K562 (cell line): ENCODE results near the gene JUND. TPM values are rescaled to one million over a fixed set of nuclear protein-coding genes. Genes with fewer than 3 reads are reported as not detected.

ENCODE experiments used
- ATAC-seq: fragments of 200-7000 bp; cut with Tn5 transposase; 3 replicates; pipeline ENCODE4 v1.9.1; 2020; ENCODE audit warnings: moderate library complexity
- BruUV-seq: library from RNA; stranded (reverse); fragments of 400-500 nt; replicated peaks from 2 replicates; lab custom pipeline; 2021; lab: Mats Ljungman, UMichigan
- CTCF ChIA-PET: fragments of 300-600 bp; formaldehyde crosslinking; extraction: SDS; loops from one replicate; lab custom pipeline; 2021; ENCODE audit warnings: low intra/inter-chr PET ratio; lab: Yijun Ruan, JAX
- POLR2A ChIA-PET: fragments of 300-600, 350-650 bp; sonication (Branson Sonifier 250); formaldehyde crosslinking; extraction: SDS; loops from one replicate; lab custom pipeline; 2021; ENCODE audit warnings: antibody characterized with exemption, inconsistent platforms; lab: Yijun Ruan, JAX
- DNase-seq, 4 experiments: peaks; one replicate each; pipeline versions ENCODE4 v3.0.0 to v3.0.0-alpha.2; 2011 to 2018; ENCODE audit warnings: low spot score in 3 of 4, mixed read lengths in 3 of 4; ENCODE audit errors: extremely low read depth in 1 of 4
- FAIRE-seq: peaks from 2 replicates; lab custom pipeline; 2011; peaks lifted over from hg19 to GRCh38; lab: Jason Lieb, UNC
- H2AFZ ChIP-seq: 2 replicates; pipeline ENCODE4 v1.6.0; 2011; ENCODE audit warnings: low read depth, low read length, control low read depth, inconsistent platforms
- H3K27ac ChIP-seq: fragments of 200-600 bp; 3 replicates; pipeline ENCODE4 v1.8.0; 2011; ENCODE audit warnings: low read depth, mild to moderate bottlenecking, control low read depth, inconsistent platforms, low read length, moderate library complexity, mixed read lengths; ENCODE audit errors: extremely low read depth
- H3K27me3 ChIP-seq, 2 experiments: fragments of 300-600 bp in 1 of 2; 2 replicates in 1 of 2; 3 replicates in 1 of 2; pipeline versions ENCODE4 v1.6.0 to v1.8.0; 2011; ENCODE audit warnings: inconsistent platforms in 2 of 2, low read length in 2 of 2, mild to moderate bottlenecking in 1 of 2, mixed read lengths in 1 of 2, moderate library complexity in 1 of 2; ENCODE audit not compliant: control insufficient read depth in 2 of 2, insufficient read depth in 2 of 2
- H3K36me3 ChIP-seq: fragments of 300-600 bp; 3 replicates; pipeline ENCODE4 v1.8.0; 2011; ENCODE audit warnings: mild to moderate bottlenecking, low read length, inconsistent platforms; ENCODE audit not compliant: control insufficient read depth, insufficient read depth
- H3K4me1 ChIP-seq, 2 experiments: fragments of 200-600 bp in 1 of 2; replicated peaks in 1 of 2; 2 replicates in 1 of 2; 3 replicates in 1 of 2; pipeline versions ENCODE4 v1.5.1 to v1.8.0; 2011; ENCODE audit warnings: inconsistent platforms in 2 of 2, low read length in 2 of 2, mild to moderate bottlenecking in 1 of 2, mixed read lengths in 1 of 2, moderate library complexity in 1 of 2; ENCODE audit not compliant: control insufficient read depth in 2 of 2, insufficient read depth in 2 of 2
- H3K4me2 ChIP-seq: 2 replicates; pipeline ENCODE4 v1.6.1; 2011; ENCODE audit warnings: low read length, control low read depth, inconsistent platforms, mixed read lengths; ENCODE audit not compliant: insufficient read depth
- H3K4me3 ChIP-seq: fragments of 200-600 bp; sonication (generic), shearing (Covaris generic); 2 replicates; pipeline ENCODE4 v1.5.1; 2016; ENCODE audit warnings: control low read depth, inconsistent platforms
- H3K79me2 ChIP-seq: fragments of 200-600 bp; 3 replicates; pipeline ENCODE4 v1.8.0; 2011; ENCODE audit warnings: low read length, inconsistent platforms; ENCODE audit not compliant: control insufficient read depth, insufficient read depth
- H3K9ac ChIP-seq, 2 experiments: 2 replicates each; pipeline versions ENCODE4 v1.6.0 to v1.6.1; 2011; ENCODE audit warnings: low read depth in 2 of 2, low read length in 2 of 2, control low read depth in 1 of 2, inconsistent platforms in 1 of 2, mild to moderate bottlenecking in 1 of 2, mixed read lengths in 1 of 2; ENCODE audit not compliant: insufficient read depth in 1 of 2
- H3K9me1 ChIP-seq: one replicate; pipeline ENCODE4 v1.6.0; 2011; ENCODE audit warnings: inconsistent platforms, mild to moderate bottlenecking, low read length, moderate library complexity; ENCODE audit not compliant: control insufficient read depth, insufficient read depth
- H3K9me3 ChIP-seq: replicated peaks from 2 replicates; pipeline ENCODE4 v1.5.1; 2011; ENCODE audit warnings: low read depth, low read length, inconsistent platforms; ENCODE audit not compliant: control insufficient read depth, insufficient read depth
- H4K20me1 ChIP-seq: replicated peaks from 2 replicates; pipeline ENCODE4 v1.6.1; 2011; ENCODE audit warnings: low read length, inconsistent platforms, mixed read lengths; ENCODE audit not compliant: control insufficient read depth, insufficient read depth
- GATAD2A ChIP-seq: fragments of 450-650 bp; IDR thresholded peaks from 2 replicates; pipeline ENCODE4 v1.6.1; 2017
- ILF3 ChIP-seq: fragments of 450-650 bp; IDR thresholded peaks from 2 replicates; pipeline ENCODE4 v1.6.1; 2018; ENCODE audit warnings: antibody characterized with exemption, mild to moderate bottlenecking, moderate library complexity, borderline replicate concordance
- IRF2 ChIP-seq: sonication (generic); formaldehyde crosslinking; IDR thresholded peaks from 2 replicates; pipeline ENCODE4 v1.8.1; 2022; ENCODE audit warnings: mild to moderate bottlenecking, missing genetic modification reagents
- PHB ChIP-seq: fragments of 250-450 bp; sonication (Bioruptor Pico); IDR thresholded peaks from 2 replicates; pipeline ENCODE4 v1.5.0; 2021
- SMAD4 ChIP-seq: fragments of 250-450 bp; sonication (Bioruptor Pico); conservative IDR thresholded peaks from 2 replicates; pipeline ENCODE4 v1.8.0; 2021; ENCODE audit warnings: inconsistent platforms, mild to moderate bottlenecking, moderate library complexity
- SNRNP70 ChIP-seq: fragments of 200-400 bp; formaldehyde crosslinking; optimal IDR thresholded peaks from 2 replicates; pipeline ENCODE3; 2017; ENCODE audit warnings: low read depth, low read length
- USF1 ChIP-seq: sonication (generic); formaldehyde crosslinking; IDR thresholded peaks from 2 replicates; pipeline ENCODE4 v1.9.0; 2022; ENCODE audit warnings: mild to moderate bottlenecking, missing genetic modification reagents
- ZBTB7A ChIP-seq: IDR thresholded peaks from 2 replicates; pipeline ENCODE4 v1.6.1; 2011; ENCODE audit warnings: low read depth, mild to moderate bottlenecking, low read length, moderate library complexity, borderline replicate concordance; ENCODE audit not compliant: control insufficient read depth
- ZNF668 ChIP-seq: fragments of 250-450 bp; sonication (Bioruptor Pico); IDR thresholded peaks from 2 replicates; pipeline ENCODE4 v1.8.0; 2022; ENCODE audit warnings: mild to moderate bottlenecking, inconsistent platforms
- WGBS: fragments of 100-300 bp; shearing (Covaris generic); methylation state at CpG from one replicate; pipeline ENCODE4 v1.1.6; 2016; ENCODE audit warnings: low coverage, mixed read lengths; ENCODE audit not compliant: insufficient coverage; ENCODE audit errors: missing lambda C conversion rate; 5-methylcytosine and 5-hydroxymethylcytosine counted together
- in situ Hi-C: fragments of 300-500 bp; cut with MboI; formaldehyde crosslinking; loops from 4 replicates; pipeline ENCODE4 v1.15.0; 2018; ENCODE audit warnings: inconsistent platforms, mixed read lengths
- intact Hi-C: fragments of 100-400 bp; cut with micrococcal nuclease; formaldehyde crosslinking; loops from 2 replicates; pipeline ENCODE4 v1.14.2; 2022
- polyA plus RNA-seq, 8 experiments: library from polyadenylated mRNA; depleted of rRNA in 4 of 8; stranded (reverse) in 5 of 8; unstranded in 3 of 8; fragments of >200 nt; fragmentation: Nextera tagmentation in 2 of 8; fragmentation: Illumina TruSeq in 1 of 8; extraction: Ambion mirVana in 2 of 8; extraction: Trizol in 1 of 8; gene quantifications; 2 replicates each; pipeline versions ENCODE4 v1.2.1 to v1.2.3, GENCODE V29; 2011 to 2014; ENCODE audit warnings: inconsistent platforms in 1 of 8, missing spikeins in 1 of 8
- total RNA-seq, 7 experiments: library from RNA; depleted of rRNA in 6 of 7; stranded (reverse); fragments of >200 nt in 6 of 7; fragmentation: Illumina TruSeq in 2 of 7; extraction: Trizol in 2 of 7; gene quantifications; 2 replicates each; pipeline versions ENCODE4 v1.2.1 to v1.2.3, GENCODE V29; 2011 to 2021; ENCODE audit warnings: low replicate concordance in 1 of 7
- TF ChIP-seq, protein P1 (sequence below): fragments of 250-450 bp; sonication (Bioruptor Pico); IDR thresholded peaks from 2 replicates; pipeline ENCODE4 v1.4.0; 2020; ENCODE audit warnings: mild to moderate bottlenecking, moderate library complexity
- TF ChIP-seq, protein P2 (sequence below): fragments of 150-350 bp; conservative IDR thresholded peaks from 2 replicates; pipeline ENCODE4 v1.6.1; 2014; ENCODE audit warnings: low read length

JUND gene
- total and polyA plus RNA-seq, 9 of the 15 experiments (the other 6 are each of a cell fraction or from before 2014, with no cell fraction given): 6.4 to 286 (median 42.3) TPM

GRCh38 chr19:18273561-18274218 is 7.7 kb downstream of the JUND start:
- peaks cover 16 to 48% of the 10 kb centered on the region in 2 experiments for H3K4me1 ChIP-seq
- DNase-seq: no peak
- WGBS: 79% methylated on average over 13 of the region's 13 CpGs

More at GRCh38 chr19:18273561-18274218, 7.7 kb downstream of the JUND start:
- Histone ChIP-seq H2AFZ (no peak overlapping the region), H3K4me3 (no peak overlapping the region), H3K27ac (no peak overlapping the region), H3K79me2 (peaks cover 13% of the 10 kb centered on the region), H3K27me3 (no peaks in the 10 kb centered on the region), H3K36me3 (peaks cover 11% of the 10 kb centered on the region), H4K20me1 (peaks cover 9% of the 10 kb centered on the region), H3K4me2 (no peak overlapping the region), H3K9me1 (peaks cover 11% of the 10 kb centered on the region), H3K9ac (no peak overlapping the region), H3K9me3 (no peaks in the 10 kb centered on the region)
- ATAC-seq (no peak), FAIRE-seq (no peak)
- in situ Hi-C loops: loop anchor here (5.0 kb wide), 1 partner anchor 134 kb away; no protein-coding TSS in a partner anchor
- ChIA-PET POLR2A (interaction anchor here (0.5 to 8.5 kb wide), 12 partner anchors 11 to 383 kb away, joined by 3 to 117 read pairs (median 3); partner anchors contain the start of genes GDF15 and LSM4), CTCF (no interaction called here)
- no TSS peak for BruUV-seq
- intact Hi-C loops: no loop called here
- no peak for TF ChIP-seq SNRNP70
- no peak for TF ChIP-seq GATAD2A
- TF ChIP-seq, protein P1, sequence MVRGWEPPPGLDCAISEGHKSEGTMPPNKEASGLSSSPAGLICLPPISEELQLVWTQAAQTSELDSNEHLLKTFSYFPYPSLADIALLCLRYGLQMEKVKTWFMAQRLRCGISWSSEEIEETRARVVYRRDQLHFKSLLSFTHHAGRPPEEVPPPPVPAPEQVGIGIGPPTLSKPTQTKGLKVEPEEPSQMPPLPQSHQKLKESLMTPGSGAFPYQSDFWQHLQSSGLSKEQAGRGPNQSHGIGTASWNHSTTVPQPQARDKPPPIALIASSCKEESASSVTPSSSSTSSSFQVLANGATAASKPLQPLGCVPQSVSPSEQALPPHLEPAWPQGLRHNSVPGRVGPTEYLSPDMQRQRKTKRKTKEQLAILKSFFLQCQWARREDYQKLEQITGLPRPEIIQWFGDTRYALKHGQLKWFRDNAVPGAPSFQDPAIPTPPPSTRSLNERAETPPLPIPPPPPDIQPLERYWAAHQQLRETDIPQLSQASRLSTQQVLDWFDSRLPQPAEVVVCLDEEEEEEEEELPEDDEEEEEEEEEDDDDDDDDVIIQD (CRISPR knock-in tag): no peak
- no peak for TF ChIP-seq ZNF668
- TF ChIP-seq, protein P2, sequence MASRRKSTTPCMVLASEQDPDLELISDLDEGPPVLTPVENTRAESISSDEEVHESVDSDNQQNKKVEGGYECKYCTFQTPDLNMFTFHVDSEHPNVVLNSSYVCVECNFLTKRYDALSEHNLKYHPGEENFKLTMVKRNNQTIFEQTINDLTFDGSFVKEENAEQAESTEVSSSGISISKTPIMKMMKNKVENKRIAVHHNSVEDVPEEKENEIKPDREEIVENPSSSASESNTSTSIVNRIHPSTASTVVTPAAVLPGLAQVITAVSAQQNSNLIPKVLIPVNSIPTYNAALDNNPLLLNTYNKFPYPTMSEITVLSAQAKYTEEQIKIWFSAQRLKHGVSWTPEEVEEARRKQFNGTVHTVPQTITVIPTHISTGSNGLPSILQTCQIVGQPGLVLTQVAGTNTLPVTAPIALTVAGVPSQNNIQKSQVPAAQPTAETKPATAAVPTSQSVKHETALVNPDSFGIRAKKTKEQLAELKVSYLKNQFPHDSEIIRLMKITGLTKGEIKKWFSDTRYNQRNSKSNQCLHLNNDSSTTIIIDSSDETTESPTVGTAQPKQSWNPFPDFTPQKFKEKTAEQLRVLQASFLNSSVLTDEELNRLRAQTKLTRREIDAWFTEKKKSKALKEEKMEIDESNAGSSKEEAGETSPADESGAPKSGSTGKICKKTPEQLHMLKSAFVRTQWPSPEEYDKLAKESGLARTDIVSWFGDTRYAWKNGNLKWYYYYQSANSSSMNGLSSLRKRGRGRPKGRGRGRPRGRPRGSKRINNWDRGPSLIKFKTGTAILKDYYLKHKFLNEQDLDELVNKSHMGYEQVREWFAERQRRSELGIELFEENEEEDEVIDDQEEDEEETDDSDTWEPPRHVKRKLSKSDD: no peak
- no peak for TF ChIP-seq USF1 (CRISPR knock-in tag)
- no peak for TF ChIP-seq ILF3
- TF ChIP-seq IRF2 (CRISPR knock-in tag): no peak
- TF ChIP-seq PHB: no peak
- no peak for TF ChIP-seq SMAD4 (CRISPR knock-in tag)
- TF ChIP-seq ZBTB7A: no peak
